HCT116 (cell line): ENCODE measurements around the gene UCP2. TPM values are rescaled to one million over a fixed set of nuclear protein-coding genes. Genes with fewer than 3 reads are reported as not detected.

Experiments
- ATAC-seq: fragments of 200-7000 bp; cut with Tn5 transposase; 2 replicates; pipeline ENCODE4 v1.9.1; 2020; ENCODE audit warnings: mild to moderate bottlenecking, moderate library complexity
- BruUV-seq: library from RNA; stranded (reverse); fragments of 400-500 nt; replicated peaks from 2 replicates; lab custom pipeline; 2021; lab: Mats Ljungman, UMichigan
- CTCF ChIA-PET: fragments of 300-600 bp; sonication (Branson Sonifier 250); formaldehyde crosslinking; loops from one replicate; lab custom pipeline; 2021; ENCODE audit warnings: antibody characterized with exemption; lab: Charles Lee
- POLR2A ChIA-PET: fragments of 300-600, 350-600 bp; sonication (Branson Sonifier 250); formaldehyde crosslinking; loops from one replicate; lab custom pipeline; 2021; ENCODE audit warnings: antibody characterized with exemption; lab: Charles Lee
- RAD21 ChIA-PET, 2 experiments: fragments of 300-600 bp; sonication (Branson Sonifier 250); formaldehyde crosslinking; loops; one replicate each; lab custom pipeline; 2023; ENCODE audit warnings: low total read pairs in 2 of 2; ENCODE audit not compliant: uncharacterized antibody in 2 of 2, unreplicated experiment in 2 of 2, low non-redundant PET in 1 of 2; lab: Charles Lee
- DNase-seq: peaks from one replicate; pipeline ENCODE4 v3.0.0-alpha.2; 2010; ENCODE audit warnings: low read depth, low spot score
- H2AFZ ChIP-seq: fragments of 200-600 bp; shearing (Covaris generic), sonication (generic); 2 replicates; pipeline ENCODE4 v1.6.1; 2017; ENCODE audit warnings: low read depth, mixed run types, mixed read lengths, antibody characterized with exemption, low read length; ENCODE audit not compliant: poor library complexity, severe bottlenecking
- H3K27ac ChIP-seq: 2 replicates; pipeline ENCODE4 v1.5.1; 2012; ENCODE audit warnings: low read depth, low read length
- H3K27me3 ChIP-seq: fragments of 200-600 bp; sonication (generic); 2 replicates; pipeline ENCODE4 v1.6.1; 2016; ENCODE audit warnings: mixed run types, low read length, mixed read lengths; ENCODE audit not compliant: insufficient read depth
- H3K36me3 ChIP-seq, 2 experiments: fragments of 200-500 bp in 1 of 2; fragments of 200-600 bp in 1 of 2; sonication (Bioruptor generic) in 1 of 2; sonication (generic) in 1 of 2; 2 replicates each; pipeline versions ENCODE4 v1.5.1 to v1.6.1; 2014 to 2016; ENCODE audit warnings: low read length in 2 of 2, inconsistent platforms in 1 of 2, mixed read lengths in 1 of 2, mixed run types in 1 of 2; ENCODE audit not compliant: insufficient read depth in 2 of 2, control insufficient read depth in 1 of 2
- H3K4me1 ChIP-seq, 2 experiments: fragments of 200-600 bp in 1 of 2; sonication (generic) in 1 of 2; 2 replicates each; pipeline versions ENCODE4 v1.5.1 to v1.6.1; 2012 to 2017; ENCODE audit warnings: low read length in 2 of 2, inconsistent platforms in 1 of 2, mild to moderate bottlenecking in 1 of 2, mixed read lengths in 1 of 2, mixed run types in 1 of 2, moderate library complexity in 1 of 2; ENCODE audit not compliant: insufficient read depth in 2 of 2, control insufficient read depth in 1 of 2
- H3K4me2 ChIP-seq: fragments of 200-600 bp; sonication (generic); 2 replicates; pipeline ENCODE4 v1.6.1; 2017; ENCODE audit warnings: mixed run types, low read length, mixed read lengths
- H3K4me3 ChIP-seq, 2 experiments: fragments of 200-600 bp in 1 of 2; sonication (generic) in 1 of 2; replicated peaks in 1 of 2; 2 replicates each; pipeline ENCODE4 v1.5.1; 2011 to 2016; ENCODE audit warnings: low read length in 2 of 2, control low read depth in 1 of 2, low read depth in 1 of 2, mild to moderate bottlenecking in 1 of 2, mixed read lengths in 1 of 2, mixed run types in 1 of 2
- H3K79me2 ChIP-seq: fragments of 200-600 bp; sonication (generic); 2 replicates; pipeline ENCODE4 v1.6.1; 2017; ENCODE audit warnings: mild to moderate bottlenecking, mixed run types, low read length, moderate library complexity, mixed read lengths; ENCODE audit not compliant: insufficient read depth
- H3K9ac ChIP-seq: fragments of 200-600 bp; sonication (generic); 2 replicates; pipeline ENCODE4 v1.6.1; 2016; ENCODE audit warnings: low read length, mixed read lengths
- H3K9me2 ChIP-seq: fragments of 200-600 bp; sonication (generic), shearing (Covaris generic); 2 replicates; pipeline ENCODE4 v1.6.1; 2017; ENCODE audit warnings: mixed run types, mild to moderate bottlenecking, moderate library complexity; ENCODE audit not compliant: insufficient read depth
- H3K9me3 ChIP-seq, 2 experiments: fragments of 200-500 bp in 1 of 2; fragments of 200-600 bp in 1 of 2; sonication (Bioruptor generic) in 1 of 2; sonication (generic) in 1 of 2; 2 replicates each; pipeline ENCODE4 v1.6.1; 2014 to 2017; ENCODE audit warnings: low read length in 2 of 2, mixed read lengths in 2 of 2, inconsistent platforms in 1 of 2, low read depth in 1 of 2, mild to moderate bottlenecking in 1 of 2, mixed run types in 1 of 2, moderate library complexity in 1 of 2; ENCODE audit not compliant: control insufficient read depth in 1 of 2, insufficient read depth in 1 of 2
- H4K20me1 ChIP-seq: fragments of 200-600 bp; sonication (generic), shearing (Covaris generic); 2 replicates; pipeline ENCODE4 v1.6.1; 2017; ENCODE audit warnings: mixed run types, mild to moderate bottlenecking, moderate library complexity; ENCODE audit not compliant: insufficient read depth
- CBX3 ChIP-seq: IDR thresholded peaks from 2 replicates; pipeline ENCODE4 v1.6.1; 2012; ENCODE audit warnings: low read depth
- CEBPB ChIP-seq: IDR thresholded peaks from 2 replicates; pipeline ENCODE4 v1.6.1; 2012; ENCODE audit warnings: low read depth
- EGR1 ChIP-seq: IDR thresholded peaks from 2 replicates; pipeline ENCODE4 v1.6.1; 2012; ENCODE audit warnings: low read depth
- ELF1 ChIP-seq: IDR thresholded peaks from 2 replicates; pipeline ENCODE4 v1.6.1; 2012; ENCODE audit warnings: low read depth, borderline replicate concordance
- EZH2 ChIP-seq: fragments of 200-600 bp; sonication (generic); IDR thresholded peaks from 2 replicates; pipeline ENCODE4 v1.6.1; 2017; ENCODE audit warnings: antibody characterized with exemption, mixed run types
- EZH2phosphoT487 ChIP-seq: fragments of 200-600 bp; IDR thresholded peaks from 2 replicates; pipeline ENCODE4 v1.6.1; 2018; ENCODE audit warnings: antibody characterized with exemption, borderline replicate concordance
- FOSL1 ChIP-seq: IDR thresholded peaks from 2 replicates; pipeline ENCODE4 v1.6.1; 2012; ENCODE audit warnings: low read depth
- JUND ChIP-seq: IDR thresholded peaks from 2 replicates; pipeline ENCODE4 v1.6.1; 2012
- POLR2A ChIP-seq: IDR thresholded peaks from 2 replicates; pipeline ENCODE4 v1.7.0; 2011; ENCODE audit warnings: borderline replicate concordance; ENCODE audit not compliant: insufficient read depth, insufficient read length; ENCODE audit errors: extremely low read depth
- POLR2AphosphoS5 ChIP-seq: IDR thresholded peaks from 2 replicates; pipeline ENCODE4 v1.6.1; 2011; ENCODE audit warnings: mild to moderate bottlenecking, low read depth, low read length, moderate library complexity
- SIN3A ChIP-seq: IDR thresholded peaks from 2 replicates; pipeline ENCODE4 v1.6.1; 2012; ENCODE audit warnings: low read depth
- SP1 ChIP-seq: IDR thresholded peaks from 2 replicates; pipeline ENCODE4 v1.6.1; 2012; ENCODE audit warnings: low read depth
- YY1 ChIP-seq: IDR thresholded peaks from 2 replicates; pipeline ENCODE4 v1.6.1; 2011; ENCODE audit warnings: low read length, low read depth, moderate library complexity, mild to moderate bottlenecking; ENCODE audit not compliant: insufficient replicate concordance; ENCODE audit errors: extremely low read depth
- ZFX ChIP-seq: fragments of 450-650 bp; IDR thresholded peaks from 2 replicates; pipeline ENCODE4 v1.6.1; 2017
- ZNF274 ChIP-seq: fragments of 200-500 bp; sonication (Bioruptor generic); IDR thresholded peaks from 2 replicates; pipeline ENCODE4 v1.6.1; 2014; ENCODE audit warnings: mild to moderate bottlenecking, low read depth, low read length, inconsistent platforms
- intact Hi-C: fragments of 100-400 bp; cut with micrococcal nuclease; formaldehyde crosslinking; loops from 2 replicates; pipeline ENCODE4 v1.10.0; 2022
- total RNA-seq: library from RNA; stranded (reverse); gene quantifications from one replicate; pipeline ENCODE4 v1.2.1, GENCODE V29; 2021; ENCODE audit not compliant: unreplicated experiment
- TF ChIP-seq, protein P1 (sequence below): IDR thresholded peaks from 2 replicates; pipeline ENCODE4 v1.6.1; 2012; ENCODE audit warnings: low read depth
- TF ChIP-seq, protein P2 (sequence below): IDR thresholded peaks from 2 replicates; pipeline ENCODE4 v1.6.1; 2011; ENCODE audit warnings: mild to moderate bottlenecking, low read length, moderate library complexity; ENCODE audit not compliant: insufficient replicate concordance; ENCODE audit errors: extremely low read depth
- TF ChIP-seq, protein P3 (sequence below): IDR thresholded peaks from 2 replicates; pipeline ENCODE4 v1.6.1; 2012

UCP2 gene
- total RNA-seq, 1 experiment from 2014 or later: 20.4 TPM

DNA sequence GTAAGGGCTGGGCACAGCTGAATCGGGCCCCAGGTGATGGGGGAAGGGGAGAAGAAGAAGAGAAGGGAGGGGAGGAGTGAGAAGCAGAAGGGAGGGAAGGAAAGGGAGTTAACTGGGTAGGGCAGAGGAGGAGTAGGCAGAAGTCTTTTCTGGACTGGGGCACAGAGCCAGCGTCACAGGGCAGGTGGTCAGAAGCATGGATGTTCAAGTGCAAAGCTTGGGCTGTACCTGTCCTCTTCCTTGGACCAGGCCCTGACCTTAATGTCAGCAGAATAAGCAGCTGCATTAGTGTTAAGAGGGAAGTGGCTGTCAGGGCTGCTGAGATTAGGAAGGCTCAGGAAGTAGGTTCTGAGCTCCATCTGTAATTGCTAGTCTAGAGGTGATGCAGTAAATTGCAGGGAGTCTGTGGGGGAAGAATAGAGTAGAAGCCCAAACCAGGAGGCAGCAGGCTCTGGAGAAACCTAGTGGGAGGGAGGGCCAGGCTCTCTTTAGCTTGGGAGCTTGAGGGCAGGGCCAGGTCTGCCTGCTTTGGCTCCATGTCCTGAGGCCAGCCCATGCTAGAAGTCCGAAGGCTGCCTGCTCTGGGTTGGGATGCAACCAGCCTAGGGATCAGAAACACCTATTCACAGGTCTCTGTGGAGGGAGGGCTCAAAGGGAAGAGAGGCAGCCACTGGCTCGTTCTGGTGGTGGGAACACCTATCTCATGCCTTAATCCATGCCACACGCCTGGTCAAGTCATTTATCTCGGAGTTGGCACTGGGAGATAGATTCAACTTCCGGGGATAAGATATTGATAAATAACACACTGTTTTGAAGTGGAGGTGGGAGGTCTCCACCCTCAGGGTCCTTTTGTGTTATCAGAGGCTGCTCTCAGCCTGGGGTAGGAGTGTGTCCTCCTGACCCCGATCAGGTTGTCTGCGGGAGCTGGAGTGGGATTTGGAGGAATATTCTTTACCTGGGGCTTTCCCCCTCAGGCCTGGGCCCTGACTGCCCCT is 28.0 kb upstream of the UCP2 start (continued):
- TF ChIP-seq, protein P1, sequence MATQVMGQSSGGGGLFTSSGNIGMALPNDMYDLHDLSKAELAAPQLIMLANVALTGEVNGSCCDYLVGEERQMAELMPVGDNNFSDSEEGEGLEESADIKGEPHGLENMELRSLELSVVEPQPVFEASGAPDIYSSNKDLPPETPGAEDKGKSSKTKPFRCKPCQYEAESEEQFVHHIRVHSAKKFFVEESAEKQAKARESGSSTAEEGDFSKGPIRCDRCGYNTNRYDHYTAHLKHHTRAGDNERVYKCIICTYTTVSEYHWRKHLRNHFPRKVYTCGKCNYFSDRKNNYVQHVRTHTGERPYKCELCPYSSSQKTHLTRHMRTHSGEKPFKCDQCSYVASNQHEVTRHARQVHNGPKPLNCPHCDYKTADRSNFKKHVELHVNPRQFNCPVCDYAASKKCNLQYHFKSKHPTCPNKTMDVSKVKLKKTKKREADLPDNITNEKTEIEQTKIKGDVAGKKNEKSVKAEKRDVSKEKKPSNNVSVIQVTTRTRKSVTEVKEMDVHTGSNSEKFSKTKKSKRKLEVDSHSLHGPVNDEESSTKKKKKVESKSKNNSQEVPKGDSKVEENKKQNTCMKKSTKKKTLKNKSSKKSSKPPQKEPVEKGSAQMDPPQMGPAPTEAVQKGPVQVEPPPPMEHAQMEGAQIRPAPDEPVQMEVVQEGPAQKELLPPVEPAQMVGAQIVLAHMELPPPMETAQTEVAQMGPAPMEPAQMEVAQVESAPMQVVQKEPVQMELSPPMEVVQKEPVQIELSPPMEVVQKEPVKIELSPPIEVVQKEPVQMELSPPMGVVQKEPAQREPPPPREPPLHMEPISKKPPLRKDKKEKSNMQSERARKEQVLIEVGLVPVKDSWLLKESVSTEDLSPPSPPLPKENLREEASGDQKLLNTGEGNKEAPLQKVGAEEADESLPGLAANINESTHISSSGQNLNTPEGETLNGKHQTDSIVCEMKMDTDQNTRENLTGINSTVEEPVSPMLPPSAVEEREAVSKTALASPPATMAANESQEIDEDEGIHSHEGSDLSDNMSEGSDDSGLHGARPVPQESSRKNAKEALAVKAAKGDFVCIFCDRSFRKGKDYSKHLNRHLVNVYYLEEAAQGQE: no peak

DNA sequence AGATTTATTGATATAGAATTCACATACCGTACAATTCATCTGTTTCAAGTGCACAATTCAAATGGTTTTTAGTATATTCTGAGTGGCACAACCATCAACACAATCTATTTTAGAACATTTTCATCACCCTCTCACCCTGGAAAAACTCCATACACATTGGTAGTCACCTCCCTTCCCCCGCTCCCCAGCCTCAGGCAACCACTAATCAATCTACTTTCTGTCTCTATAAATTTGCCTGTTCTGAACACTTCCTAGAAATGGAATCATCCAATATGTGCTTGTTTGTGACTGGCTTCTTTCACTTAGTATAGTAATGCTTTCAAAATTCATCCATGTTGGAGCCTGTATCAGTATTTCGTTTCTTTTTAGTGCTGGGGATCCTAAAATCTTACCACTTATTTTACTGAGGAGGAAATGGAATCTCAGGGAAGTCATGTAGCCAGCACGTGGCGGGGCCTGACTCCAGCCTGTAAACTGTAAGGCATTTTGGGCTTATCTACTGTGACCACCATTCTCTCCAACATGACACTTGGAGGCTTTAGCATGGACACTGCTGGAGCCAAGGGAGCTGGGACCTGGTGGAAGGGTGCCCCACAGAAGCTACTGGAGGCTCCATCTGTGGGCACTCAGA is 27.1 kb upstream of the UCP2 start:
- Histone ChIP-seq H3K9me3 (no peaks in the 10 kb centered on the region), H4K20me1 (no peaks in the 10 kb centered on the region), H3K9ac (no peak overlapping the region), H3K79me2 (no peaks in the 10 kb centered on the region), H3K9me2 (no peaks in the 10 kb centered on the region), H3K27ac (no peak overlapping the region), H3K4me2 (no peak overlapping the region), H2AFZ (no peak overlapping the region), H3K4me1 (no peaks in the 10 kb centered on the region), H3K4me3 (no peak overlapping the region)
- intact Hi-C loops: no loop called here
- no TSS peak for BruUV-seq
- CTCF ChIA-PET: no interaction called here
- no peak for ATAC-seq
- POLR2A ChIA-PET: no interaction called here
- RAD21 ChIA-PET: no interaction called here
- TF ChIP-seq CEBPB (no peak), ELF1 (no peak), POLR2A (no peak), SP1 (no peak), CBX3 (no peak), POLR2AphosphoS5 (no peak), ZNF274 (no peak), EGR1 (no peak), ZFX (no peak), SIN3A (no peak), EZH2 (no peak), JUND (no peak), FOSL1 (no peak), YY1 (no peak), EZH2phosphoT487 (no peak)
- TF ChIP-seq, protein P2, sequence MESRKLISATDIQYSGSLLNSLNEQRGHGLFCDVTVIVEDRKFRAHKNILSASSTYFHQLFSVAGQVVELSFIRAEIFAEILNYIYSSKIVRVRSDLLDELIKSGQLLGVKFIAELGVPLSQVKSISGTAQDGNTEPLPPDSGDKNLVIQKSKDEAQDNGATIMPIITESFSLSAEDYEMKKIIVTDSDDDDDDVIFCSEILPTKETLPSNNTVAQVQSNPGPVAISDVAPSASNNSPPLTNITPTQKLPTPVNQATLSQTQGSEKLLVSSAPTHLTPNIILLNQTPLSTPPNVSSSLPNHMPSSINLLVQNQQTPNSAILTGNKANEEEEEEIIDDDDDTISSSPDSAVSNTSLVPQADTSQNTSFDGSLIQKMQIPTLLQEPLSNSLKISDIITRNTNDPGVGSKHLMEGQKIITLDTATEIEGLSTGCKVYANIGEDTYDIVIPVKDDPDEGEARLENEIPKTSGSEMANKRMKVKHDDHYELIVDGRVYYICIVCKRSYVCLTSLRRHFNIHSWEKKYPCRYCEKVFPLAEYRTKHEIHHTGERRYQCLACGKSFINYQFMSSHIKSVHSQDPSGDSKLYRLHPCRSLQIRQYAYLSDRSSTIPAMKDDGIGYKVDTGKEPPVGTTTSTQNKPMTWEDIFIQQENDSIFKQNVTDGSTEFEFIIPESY: no peak
- TF ChIP-seq, protein P3, sequence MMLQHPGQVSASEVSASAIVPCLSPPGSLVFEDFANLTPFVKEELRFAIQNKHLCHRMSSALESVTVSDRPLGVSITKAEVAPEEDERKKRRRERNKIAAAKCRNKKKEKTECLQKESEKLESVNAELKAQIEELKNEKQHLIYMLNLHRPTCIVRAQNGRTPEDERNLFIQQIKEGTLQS: no peak
- TF ChIP-seq, all 23 proteins: peak for 0
- no peaks in the 10 kb centered on the region for H3K27me3 ChIP-seq
- no peak for DNase-seq
- H3K36me3 ChIP-seq: no peaks in the 10 kb centered on the region; a peak in 1 of 4 replicates
